IPS-11a (cell line): Measurements from ENCODE around the gene TSPEAR.
"Not testable (repeated sequence)": the region's sequence is repeated elsewhere in the genome, so short reads cannot be mapped to it uniquely, and the experiment has no call there.

Experiments
- H3K4me3 ChIP-seq: one replicate; pipeline ENCODE4 v1.5.1; 2013; ENCODE audit warnings: low read depth, low read length, control low read depth

The TSPEAR gene

DNA sequence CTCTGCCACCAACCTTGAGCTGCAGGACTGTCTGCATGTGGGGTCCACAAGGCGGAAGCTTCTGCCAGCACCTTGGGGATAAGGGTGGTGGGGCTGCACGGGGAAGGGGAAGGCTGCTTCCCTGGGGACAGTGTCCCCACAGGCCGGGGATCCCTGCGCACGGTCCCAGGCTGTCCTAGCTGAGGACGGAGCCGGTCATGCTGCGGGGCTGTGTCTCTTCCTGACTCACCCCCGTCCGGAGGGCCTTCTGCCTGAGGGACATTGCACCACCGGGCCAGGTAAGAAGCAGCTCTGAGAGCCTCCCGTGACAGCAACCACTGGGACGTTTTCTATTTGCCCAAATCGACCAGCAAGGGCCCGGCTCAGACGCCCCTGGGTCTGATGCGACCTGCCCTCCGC, 201.3 kb downstream of the TSPEAR start:
- H3K4me3 ChIP-seq = no peak overlapping the region

DNA sequence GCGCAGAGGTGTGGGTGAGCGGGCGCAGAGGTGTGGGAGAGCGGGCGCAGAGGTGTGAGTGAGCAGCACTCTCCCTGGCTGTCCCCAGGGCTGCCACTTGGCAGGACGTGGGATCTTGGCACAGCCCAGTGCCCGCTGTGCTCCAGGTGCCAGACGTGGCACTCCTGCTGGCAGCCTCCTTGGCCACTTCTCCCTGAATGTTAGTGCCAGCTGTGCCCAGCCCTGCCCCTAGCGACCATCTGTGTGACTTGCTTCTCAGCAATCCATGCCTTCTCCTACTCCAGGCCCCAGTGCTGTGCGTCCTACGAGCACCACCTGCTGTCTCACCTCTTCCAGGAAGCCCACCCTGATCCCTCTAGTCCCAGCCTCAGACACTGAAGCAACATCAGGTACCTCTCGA, 201.8 kb downstream of the TSPEAR start:
- H3K4me3 ChIP-seq = no peak overlapping the region

DNA sequence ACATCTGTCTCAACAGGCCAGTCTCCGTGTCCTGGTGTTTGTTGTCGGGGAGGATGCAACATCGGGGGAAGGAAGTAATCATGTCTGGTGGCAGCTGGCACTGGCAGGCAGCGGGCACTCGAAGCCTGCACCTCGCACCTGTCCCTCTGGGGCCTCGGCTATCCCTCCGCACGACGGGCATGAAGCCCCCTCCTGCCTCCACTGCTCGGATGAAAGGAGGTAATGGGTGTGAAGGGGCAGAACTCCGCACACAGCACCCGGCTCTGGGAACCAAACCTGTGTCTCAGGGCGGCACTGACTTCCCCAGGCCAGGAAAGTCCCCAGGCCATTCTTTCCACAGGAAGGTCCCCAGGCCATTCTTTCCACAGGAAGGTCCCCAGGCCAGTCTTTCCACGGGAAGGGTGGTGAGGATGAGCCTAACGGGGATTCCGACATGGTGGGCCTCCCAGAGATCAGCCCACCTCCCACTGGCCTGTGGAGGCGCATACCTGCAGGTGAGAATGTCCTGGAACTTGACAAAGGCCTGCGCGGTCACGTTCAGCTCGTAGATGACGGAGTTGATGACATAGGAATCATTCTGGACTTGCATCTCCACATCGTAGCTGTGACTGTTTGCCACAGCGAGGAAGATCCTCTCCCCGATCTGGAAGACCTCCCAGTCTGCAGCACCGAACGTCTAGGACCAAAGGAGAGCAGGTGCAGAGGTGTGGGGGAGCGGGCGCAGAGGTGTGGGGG, 202.5 kb downstream of the TSPEAR start:
- H3K4me3 ChIP-seq = no peak overlapping the region

DNA sequence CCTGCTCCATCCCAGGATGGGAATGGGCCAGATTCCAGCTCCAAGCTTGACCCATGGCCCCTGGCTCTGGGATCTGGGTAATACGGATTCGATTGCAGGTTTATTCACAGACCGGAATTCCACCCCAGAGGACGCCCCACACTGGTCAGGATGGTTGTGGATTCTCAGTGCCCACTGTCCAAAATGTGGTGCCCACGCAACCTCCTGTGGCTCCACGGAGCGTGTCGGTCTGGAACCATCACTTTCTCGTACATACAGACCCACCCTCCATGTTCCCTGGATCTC, 203.0 kb downstream of the TSPEAR start:
- no peak overlapping the region for H3K4me3 ChIP-seq

DNA sequence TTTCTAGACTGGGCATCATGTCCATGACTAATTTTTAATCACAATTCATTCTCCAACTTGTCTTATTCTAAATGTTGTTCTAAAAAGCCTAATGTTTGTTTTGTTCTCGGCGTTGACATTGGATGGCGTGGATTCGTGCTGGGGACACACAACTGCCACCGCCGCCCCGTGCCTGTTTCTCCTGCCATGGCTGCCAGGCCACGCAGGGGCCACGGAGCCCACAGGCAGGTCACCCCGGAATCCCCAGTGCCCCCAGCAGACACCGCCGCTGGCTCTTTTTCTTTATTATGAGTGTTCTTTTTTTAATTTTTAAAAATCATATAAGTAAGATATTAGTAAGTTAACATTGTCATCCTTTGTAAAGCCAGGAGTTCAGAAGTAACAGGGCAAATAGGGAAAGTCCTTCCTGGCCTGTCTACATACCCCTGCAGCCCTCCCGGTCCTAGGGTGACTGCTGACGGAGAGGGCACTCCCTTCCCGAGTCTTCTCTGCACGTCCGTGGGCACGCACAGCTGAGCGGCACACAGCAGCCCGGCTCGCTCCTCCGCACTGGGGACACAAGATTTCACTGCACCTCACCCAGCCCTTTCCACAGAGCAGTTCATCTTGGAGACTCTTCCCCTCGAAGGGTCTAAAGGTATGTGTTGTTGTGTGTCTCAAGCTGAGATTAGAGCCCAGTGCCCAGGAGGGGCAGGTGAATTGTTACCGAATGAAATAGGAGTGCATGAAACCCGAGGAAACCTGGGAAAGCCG, 203.5 kb downstream of the TSPEAR start:
- no peak overlapping the region for H3K4me3 ChIP-seq

DNA sequence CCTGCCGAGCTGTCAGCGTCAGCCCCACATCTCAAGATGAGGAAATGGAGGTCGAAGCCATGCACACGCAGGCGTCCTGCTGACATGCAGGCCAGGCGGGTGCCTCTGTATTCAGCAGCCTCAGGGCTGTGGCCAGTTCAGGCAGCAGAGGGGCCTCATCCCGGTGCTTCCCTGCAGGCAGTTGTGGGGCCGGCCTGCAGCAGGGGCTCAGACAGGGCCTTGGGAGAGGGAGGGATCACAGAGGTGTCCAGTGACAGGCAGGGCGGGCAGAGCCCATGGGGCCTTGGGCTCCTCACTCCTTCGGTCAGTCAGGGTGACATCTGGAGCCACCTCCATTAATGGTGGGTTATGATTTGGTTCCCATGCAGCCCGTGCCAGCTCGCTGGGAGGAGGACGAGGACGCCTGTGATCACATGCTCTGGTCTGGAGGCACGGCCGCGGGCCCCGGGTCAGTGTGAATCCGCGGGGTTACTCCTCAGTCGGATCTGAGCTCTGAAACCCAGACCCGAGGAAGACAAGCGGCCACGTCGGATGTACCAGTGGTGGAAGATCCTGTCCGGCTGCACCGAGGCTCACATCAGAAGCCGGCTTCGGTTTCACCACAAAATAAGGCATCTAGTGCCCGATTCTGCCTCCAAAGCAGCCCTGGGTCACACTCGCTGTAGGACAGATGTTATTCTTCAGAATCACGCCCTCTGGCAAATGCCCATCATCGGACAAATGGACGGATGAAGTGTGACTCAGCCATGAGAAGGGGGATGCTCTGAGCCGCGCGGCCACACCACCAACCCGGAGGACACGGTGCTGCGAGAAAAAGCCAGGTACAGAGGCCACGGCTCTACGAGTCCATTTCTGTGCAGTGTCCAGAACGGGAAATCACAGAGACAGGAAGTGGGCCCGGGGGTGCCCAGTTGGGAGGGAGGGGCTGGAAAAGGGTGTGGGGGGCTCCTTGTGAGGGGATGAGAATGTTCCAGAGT, 204.8 kb downstream of the TSPEAR start:
- H3K4me3 ChIP-seq = no peak overlapping the region

DNA sequence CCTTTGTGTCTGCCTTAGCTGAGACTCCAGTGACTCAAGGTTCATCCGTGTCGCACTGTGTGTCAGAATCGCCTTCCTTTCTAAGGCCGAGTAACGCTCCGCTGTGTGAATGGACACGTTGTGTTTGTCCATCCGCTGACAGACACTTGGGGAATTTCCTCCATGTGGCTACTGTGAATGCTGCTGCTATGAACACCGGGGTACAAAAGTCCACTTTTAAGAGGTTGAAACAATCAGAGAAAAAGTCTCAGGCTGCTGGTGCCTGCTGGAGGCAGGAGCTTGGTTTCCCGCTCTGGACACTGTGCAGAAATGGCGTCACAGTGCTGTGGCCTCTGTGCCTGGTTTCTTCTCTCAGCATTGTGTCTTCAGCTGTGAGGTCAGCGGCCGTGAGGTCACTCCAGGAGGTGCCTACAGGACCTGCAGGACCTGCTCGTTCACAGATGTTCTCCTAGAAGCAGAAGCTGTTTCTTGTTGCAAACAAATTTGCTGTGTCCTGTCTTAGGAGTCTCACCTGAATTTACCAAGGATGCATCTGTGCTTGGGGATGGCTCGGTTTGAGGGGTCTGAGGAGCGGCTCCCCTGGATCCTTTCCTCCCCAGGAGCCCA, 205.6 kb downstream of the TSPEAR start:
- no peak overlapping the region for H3K4me3 ChIP-seq

DNA sequence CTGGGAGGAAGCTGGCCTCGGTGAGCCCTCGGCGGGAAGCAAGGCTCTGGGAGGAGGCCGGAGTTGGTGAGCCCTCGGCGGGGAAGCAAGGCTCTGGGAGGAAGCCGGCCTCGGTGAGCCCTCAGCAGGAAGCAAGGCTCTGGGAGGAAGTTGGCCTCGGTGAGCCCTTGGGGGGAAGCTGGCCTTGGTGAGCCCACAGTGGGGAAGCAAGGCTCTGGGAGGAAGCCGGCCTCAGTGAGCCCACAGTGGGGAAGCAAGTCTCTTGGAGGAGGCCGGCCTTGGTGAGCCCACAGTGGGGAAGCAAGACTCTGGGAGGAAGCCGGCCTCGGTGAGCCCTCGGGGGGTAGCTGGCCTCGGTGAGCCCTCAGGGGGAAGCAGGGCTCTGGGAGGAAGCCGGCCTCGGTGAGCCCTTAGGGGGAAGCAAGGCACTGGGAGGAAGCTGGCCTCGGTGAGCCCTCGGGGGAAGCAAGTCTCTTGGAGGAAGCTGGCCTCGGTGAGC, 207.4 kb downstream of the TSPEAR start:
- H3K4me3 ChIP-seq = no peak overlapping the region

DNA sequence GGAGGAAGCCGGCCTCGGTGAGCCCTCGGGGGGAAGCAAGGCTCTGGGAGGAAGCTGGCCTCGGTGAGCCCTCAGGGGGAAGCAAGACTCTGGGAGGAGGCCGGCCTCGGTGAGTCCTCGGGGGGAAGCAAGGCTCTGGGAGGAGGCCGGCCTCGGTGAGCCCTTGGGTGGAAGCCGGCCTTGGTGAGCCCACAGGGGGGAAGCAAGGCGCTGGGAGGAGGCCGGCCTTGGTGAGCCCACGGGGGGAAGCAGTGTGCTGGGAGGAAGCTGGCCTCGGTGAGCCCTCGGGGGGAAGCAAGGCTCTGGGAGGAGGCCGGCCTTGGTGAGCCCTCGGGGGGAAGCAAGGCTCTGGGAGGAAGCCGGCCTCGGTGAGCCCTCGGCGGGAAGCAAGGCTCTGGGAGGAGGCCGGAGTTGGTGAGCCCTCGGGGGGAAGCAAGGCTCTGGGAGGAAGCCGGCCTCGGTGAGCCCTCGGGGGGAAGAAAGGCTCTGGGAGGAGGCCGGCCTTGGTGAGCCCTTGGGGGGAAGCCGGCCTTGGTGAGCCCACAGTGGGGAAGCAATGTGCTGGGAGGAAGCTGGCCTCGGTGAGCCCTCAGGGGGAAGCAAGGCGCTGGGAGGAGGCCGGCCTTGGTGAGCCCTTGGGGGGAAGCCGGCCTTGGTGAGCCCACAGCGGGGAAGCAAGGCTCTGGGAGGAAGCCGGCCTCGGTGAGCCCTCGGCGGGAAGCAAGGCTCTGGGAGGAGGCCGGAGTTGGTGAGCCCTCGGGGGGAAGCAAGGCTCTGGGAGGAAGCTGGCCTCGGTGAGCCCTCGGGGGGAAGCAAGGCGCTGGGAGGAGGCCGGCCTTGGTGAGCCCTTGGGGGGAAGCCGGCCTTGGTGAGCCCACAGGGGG, 208.1 kb downstream of the TSPEAR start:
- H3K4me3 ChIP-seq = not testable (repeated sequence)

DNA sequence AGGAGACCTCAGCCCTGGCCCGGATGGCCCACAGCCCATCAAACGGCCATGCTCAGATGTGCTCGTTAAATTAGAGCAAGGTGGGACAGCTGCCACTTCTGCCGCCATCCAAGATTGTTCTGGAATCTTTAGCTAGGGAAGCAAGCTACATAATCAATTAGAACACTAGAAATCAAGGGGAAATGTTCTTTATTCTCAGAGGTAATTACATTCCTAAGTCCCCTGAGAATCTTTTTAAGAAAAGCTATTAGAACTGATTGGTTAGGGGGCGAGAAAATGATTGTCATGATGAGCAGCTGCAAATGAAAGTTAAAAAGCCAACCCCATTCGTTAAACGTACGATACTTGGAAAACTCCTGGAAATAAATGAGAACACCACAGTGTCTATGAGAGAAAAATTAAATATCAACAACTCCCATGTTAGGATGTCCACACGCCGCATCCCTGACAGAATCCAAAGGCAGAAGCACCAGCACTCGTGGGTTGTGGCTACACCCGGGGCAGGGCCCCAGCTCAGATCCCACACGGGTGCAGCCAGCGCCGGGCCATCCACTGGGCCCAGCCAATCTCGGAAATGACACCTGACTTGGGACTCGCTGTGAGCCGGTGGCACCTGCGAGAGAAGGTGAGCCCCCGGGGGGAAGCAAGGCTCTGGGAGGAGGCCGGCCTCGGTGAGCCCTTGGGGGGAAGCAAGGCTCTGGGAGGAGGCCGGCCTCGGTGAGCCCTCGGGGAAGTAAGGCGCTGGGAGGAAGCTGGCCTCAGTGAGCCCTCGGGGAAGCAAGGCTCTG, 209.0 kb downstream of the TSPEAR start:
- H3K4me3 ChIP-seq = no peak overlapping the region

DNA sequence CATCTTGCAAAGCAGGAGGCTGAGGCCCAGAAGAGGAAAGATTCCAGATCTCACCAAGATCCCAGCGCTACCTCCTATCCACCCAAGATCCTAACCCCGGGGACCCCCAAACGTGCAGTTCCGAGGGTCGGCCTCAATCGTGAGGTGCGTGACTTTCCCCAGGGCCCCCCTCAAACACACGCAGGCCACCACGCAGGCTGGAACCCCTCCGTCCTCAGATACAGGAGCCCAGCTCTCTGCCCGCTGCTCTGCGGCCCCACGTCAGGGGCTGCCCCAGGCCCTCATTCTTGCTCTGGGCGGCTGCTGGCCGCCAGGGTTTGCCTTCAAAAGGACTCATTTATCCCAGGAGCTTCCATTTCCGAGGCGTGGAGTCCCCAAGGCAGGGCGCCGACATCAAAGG, 211.3 kb downstream of the TSPEAR start:
- no peak overlapping the region for H3K4me3 ChIP-seq

DNA sequence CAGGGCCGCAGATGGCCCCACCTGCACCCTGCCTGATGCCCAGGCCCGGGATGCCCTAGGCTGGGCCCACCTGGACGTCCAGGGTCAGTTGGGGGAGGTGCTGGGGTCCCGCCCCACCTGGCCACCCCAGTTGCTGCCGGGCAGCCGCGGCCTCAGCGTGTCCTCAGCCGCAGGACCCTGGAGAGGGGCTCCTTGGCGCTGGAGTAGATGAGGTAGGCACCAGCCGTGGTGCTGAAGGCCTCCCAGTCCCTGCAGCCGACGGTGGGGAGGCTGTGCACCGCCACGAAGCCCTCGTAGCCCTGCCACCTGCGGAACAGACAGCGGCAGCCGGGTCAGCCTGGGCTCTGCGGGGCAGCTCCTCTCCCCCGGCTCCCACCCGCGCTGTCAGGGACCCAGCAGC, 211.7 kb downstream of the TSPEAR start:
- no peak overlapping the region for H3K4me3 ChIP-seq

DNA sequence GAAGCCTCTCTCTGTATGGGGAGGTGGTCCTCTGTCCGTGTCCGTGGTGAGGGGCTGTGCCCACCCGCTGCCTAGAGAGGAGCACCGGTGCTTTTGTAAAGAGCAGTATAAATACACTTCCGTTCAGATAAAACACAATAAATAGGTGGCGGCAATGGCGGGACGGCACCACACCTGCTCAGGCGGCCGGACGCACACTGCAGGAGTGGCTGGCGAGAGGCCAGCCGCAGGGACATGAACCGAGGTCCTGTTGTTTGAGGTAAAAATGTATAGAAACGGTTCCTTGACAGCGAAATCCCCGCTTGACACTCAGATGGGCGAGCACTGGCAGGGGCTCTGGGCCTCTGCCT, 212.2 kb downstream of the TSPEAR start:
- H3K4me3 ChIP-seq = no peak overlapping the region

DNA sequence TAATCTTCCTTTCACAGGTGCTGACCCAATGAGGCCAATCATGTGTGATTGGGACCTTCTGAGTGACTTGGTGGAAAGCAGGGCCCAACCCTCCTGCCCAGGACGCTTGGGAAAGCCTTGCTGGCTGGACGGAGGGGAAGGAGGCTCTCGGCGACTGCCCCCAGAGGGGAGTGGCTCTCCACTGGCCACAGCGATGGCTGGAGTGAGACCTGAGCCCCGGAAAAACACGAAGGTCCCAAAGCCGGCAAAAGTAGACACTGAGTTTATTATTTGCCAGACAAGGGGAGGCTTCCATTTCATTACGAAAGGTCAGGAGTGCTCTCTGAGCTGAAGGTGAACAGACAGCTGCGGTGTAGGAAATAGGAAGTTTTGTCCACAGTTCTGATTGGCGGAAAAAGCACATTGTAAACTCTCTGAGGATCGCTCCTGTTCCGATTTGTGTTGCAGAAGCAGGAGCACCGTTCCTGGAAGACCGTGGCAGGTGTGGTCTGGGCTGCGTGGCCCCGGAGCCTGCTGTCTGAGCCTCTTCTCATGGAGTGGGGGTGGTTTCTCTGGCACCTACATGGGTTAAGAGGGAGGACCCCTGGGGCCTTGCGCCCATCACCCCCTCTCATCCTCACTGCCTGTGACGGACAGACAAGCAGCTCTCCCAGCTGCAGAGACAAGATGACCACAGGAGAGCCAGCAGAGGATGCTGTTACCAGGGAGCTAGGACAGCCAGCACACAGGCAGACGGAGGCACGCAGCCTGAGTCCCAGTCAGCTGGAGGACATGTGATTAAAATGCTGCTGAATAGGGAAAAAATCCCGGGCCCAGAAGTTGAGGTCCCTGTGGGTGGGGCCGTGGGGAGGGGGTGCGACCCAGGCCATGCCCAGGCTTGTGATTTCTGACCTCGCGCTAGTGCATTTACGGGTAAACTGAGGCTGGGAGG, 212.8 kb downstream of the TSPEAR start:
- H3K4me3 ChIP-seq = no peak overlapping the region

DNA sequence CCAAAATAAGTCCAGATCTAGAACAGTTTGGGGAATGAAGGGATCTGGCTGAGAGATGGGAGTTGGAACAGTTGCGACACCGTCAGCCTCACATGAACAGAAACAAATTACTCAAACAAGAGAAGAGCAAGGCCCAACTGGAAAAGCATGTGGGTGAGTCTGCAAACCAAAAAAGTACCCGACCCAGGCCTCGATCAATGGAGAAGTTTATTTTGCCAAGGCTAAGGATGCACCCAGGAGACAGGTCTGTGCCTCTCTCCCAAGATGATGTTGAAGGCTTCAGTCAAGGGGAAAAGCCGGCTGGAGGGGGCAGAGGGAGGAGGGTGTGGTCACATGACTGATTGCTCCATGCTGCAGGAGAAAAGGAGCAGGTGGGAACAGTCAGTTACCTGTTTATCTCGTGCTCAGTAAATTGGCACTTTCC, 213.7 kb downstream of the TSPEAR start:
- H3K4me3 ChIP-seq = no peak overlapping the region

DNA sequence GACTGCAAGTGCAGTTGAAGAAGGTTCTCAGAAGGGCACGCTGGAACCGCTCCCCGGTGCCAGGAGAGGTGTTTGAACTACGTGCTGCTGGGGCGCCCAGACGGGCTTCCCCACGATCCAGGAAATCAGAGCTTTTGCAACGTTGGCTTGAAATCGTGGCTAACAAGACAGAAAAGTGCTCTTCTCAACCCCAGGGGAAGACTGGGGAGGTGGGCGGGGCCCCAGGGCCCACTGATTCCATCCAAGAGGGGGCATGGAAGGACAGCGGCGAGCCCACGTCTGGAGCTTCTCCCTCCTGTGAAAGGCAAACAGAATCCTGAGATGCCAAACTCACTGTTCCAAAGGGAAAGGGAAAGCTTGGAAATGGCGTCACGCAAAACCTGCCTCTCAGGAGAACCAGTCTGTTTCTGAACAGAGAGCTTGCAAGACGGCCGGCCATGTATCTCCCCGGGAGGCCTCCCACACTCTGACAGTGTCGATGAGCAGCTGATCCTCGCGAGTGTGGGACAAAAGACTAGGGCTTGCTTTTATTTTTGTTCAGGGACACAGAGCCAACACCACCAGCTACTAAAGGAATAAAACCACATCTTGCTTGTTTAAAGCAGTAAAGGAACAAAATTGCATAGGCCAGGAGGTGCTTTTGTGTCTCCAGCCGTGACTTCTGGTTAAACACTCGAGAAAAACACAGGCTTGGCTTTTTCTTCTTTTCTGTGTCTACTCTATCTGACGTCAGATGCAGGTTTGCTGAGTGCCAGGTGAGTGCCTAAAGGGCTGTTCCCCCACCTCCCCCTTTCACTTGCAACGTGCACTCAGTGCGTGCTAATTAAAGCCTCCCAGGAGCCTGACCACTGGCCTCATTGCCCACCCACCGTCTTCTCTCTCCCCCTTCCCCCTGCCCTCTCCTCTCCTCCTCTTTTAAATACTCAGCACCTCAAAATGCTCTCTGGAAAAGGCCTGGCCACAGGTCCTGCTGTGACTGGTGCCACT, 214.5 kb downstream of the TSPEAR start:
- no peak overlapping the region for H3K4me3 ChIP-seq
